ENCODE data around the gene IMMT. TPM values are rescaled to one million over a fixed set of nuclear protein-coding genes. Genes with fewer than 3 reads are reported as not detected.

Gene IMMT
- total and polyA plus RNA-seq, 2 experiments from 2014 or later, result 71.0 to 96.7 TPM

DNA sequence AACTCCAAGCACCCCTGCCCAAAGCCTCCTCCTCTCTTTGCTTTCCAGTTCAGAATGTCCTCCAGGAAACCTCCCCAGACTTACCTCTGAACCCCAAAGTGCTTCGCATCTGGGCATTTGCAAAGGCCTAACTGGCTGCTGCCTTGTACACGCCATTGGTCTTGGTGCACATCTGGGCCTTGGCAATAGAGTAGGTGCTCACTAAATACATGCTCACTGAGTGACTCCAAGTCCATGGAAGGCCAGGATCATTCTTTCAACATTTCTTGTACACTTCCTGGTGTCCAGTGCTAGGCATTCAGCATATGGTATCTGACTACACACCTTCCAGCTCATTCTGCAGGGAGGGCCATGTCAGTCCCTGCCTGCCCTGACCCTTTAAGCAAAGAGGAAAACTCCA is 32.4 kb upstream of the IMMT start:
- no peaks in the 10 kb centered on the region for H3K9me3 Mint-ChIP-seq

DNA sequence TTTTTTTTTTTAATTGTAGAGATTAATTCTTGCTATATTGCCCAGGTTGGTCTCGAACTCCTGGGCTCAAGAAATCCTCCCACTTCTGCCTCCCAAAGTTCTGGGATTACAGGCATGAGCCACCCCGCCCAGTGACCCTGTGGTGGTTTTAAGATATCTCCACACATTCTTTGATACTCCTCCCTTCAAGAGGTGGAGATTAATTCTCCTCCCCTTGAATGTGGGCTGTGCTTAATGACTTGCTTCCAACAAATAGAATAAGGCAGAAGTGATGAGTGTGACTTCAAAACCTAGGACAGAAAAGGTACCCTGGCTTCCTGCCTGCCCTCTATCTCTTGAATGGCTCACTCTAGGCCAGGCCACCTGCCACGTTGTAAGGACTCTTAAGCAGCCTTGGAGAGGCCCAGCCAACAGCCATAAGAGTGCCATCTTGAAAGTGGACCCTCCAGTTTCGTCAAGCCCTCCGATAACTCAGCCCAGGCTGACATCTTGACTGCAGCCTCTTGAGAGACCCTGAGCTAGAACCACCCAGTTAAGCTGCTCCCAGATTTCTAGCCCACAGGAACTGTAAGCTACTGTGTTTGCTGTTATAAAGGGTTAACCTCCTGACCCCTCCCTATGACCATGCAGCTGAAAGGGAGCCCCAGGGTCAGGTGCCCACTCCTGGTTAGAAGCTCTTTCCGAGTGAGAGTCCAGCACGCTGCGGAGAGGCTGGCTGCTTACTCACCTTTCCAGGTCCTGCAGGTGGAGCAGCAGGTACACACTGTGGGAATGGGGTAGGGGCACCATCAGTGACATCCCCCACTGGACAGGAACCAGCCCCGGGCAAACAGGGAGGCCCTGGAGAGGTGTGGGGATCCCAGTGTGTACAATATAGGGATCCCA is 31.6 kb upstream of the IMMT start:
- Histone ChIP-seq H3K4me2 (no peak overlapping the region), H3K9me2 (ENCODE audit: insufficient read depth) (no peaks in the 10 kb centered on the region), H3K36me3 (ENCODE audit: insufficient read depth) (no peaks in the 10 kb centered on the region), H3F3A (replicated peaks; ENCODE audit: low read depth) (no peaks in the 10 kb centered on the region), H4K20me1 (replicated peaks; ENCODE audit: insufficient read depth) (no peaks in the 10 kb centered on the region), H3K4me1 (ENCODE audit: insufficient read depth) (no peaks in the 10 kb centered on the region), H3K4me3 (no peak overlapping the region), H3K27me3 (ENCODE audit: insufficient read depth) (no peaks in the 10 kb centered on the region), H3K27ac (ENCODE audit: low read depth) (no peak overlapping the region), H3K79me2 (replicated peaks; ENCODE audit: insufficient read depth) (no peaks in the 10 kb centered on the region), H2AFZ (no peak overlapping the region)
- H3K9me3 Mint-ChIP-seq, result no peaks in the 10 kb centered on the region
- no peak overlapping the region for H3K4me3 Mint-ChIP-seq
- ATAC-seq (no peak), DNase-seq (ENCODE audit: low spot score) (no peak)
- H3K27me3 Mint-ChIP-seq (ENCODE audit: insufficient read depth, low read depth, poor library complexity), result peaks cover 10% of the 10 kb centered on the region
- no peaks in the 10 kb centered on the region for H3K36me3 Mint-ChIP-seq (ENCODE audit: low read depth)
- no peak overlapping the region for H3K27ac Mint-ChIP-seq
- H3K4me1 Mint-ChIP-seq, result peaks cover 20% of the 10 kb centered on the region
- TF ChIP-seq ZNF331 (CRISPR knock-in tag; IDR thresholded peaks at IDR 0.05; ENCODE audit: low read depth) (no peak), CREB1 (CRISPR knock-in tag; IDR thresholded peaks at IDR 0.05; ENCODE audit: low read depth) (no peak), EZH2 (IDR thresholded peaks at IDR 0.05; ENCODE audit: low read depth, unreplicated experiment) (no peak), JUNB (IDR thresholded peaks at IDR 0.05; ENCODE audit: unreplicated experiment) (no peak), EZH2phosphoT487 (IDR thresholded peaks at IDR 0.05; ENCODE audit: unreplicated experiment) (no peak)
- TF ChIP-seq, protein P1, sequence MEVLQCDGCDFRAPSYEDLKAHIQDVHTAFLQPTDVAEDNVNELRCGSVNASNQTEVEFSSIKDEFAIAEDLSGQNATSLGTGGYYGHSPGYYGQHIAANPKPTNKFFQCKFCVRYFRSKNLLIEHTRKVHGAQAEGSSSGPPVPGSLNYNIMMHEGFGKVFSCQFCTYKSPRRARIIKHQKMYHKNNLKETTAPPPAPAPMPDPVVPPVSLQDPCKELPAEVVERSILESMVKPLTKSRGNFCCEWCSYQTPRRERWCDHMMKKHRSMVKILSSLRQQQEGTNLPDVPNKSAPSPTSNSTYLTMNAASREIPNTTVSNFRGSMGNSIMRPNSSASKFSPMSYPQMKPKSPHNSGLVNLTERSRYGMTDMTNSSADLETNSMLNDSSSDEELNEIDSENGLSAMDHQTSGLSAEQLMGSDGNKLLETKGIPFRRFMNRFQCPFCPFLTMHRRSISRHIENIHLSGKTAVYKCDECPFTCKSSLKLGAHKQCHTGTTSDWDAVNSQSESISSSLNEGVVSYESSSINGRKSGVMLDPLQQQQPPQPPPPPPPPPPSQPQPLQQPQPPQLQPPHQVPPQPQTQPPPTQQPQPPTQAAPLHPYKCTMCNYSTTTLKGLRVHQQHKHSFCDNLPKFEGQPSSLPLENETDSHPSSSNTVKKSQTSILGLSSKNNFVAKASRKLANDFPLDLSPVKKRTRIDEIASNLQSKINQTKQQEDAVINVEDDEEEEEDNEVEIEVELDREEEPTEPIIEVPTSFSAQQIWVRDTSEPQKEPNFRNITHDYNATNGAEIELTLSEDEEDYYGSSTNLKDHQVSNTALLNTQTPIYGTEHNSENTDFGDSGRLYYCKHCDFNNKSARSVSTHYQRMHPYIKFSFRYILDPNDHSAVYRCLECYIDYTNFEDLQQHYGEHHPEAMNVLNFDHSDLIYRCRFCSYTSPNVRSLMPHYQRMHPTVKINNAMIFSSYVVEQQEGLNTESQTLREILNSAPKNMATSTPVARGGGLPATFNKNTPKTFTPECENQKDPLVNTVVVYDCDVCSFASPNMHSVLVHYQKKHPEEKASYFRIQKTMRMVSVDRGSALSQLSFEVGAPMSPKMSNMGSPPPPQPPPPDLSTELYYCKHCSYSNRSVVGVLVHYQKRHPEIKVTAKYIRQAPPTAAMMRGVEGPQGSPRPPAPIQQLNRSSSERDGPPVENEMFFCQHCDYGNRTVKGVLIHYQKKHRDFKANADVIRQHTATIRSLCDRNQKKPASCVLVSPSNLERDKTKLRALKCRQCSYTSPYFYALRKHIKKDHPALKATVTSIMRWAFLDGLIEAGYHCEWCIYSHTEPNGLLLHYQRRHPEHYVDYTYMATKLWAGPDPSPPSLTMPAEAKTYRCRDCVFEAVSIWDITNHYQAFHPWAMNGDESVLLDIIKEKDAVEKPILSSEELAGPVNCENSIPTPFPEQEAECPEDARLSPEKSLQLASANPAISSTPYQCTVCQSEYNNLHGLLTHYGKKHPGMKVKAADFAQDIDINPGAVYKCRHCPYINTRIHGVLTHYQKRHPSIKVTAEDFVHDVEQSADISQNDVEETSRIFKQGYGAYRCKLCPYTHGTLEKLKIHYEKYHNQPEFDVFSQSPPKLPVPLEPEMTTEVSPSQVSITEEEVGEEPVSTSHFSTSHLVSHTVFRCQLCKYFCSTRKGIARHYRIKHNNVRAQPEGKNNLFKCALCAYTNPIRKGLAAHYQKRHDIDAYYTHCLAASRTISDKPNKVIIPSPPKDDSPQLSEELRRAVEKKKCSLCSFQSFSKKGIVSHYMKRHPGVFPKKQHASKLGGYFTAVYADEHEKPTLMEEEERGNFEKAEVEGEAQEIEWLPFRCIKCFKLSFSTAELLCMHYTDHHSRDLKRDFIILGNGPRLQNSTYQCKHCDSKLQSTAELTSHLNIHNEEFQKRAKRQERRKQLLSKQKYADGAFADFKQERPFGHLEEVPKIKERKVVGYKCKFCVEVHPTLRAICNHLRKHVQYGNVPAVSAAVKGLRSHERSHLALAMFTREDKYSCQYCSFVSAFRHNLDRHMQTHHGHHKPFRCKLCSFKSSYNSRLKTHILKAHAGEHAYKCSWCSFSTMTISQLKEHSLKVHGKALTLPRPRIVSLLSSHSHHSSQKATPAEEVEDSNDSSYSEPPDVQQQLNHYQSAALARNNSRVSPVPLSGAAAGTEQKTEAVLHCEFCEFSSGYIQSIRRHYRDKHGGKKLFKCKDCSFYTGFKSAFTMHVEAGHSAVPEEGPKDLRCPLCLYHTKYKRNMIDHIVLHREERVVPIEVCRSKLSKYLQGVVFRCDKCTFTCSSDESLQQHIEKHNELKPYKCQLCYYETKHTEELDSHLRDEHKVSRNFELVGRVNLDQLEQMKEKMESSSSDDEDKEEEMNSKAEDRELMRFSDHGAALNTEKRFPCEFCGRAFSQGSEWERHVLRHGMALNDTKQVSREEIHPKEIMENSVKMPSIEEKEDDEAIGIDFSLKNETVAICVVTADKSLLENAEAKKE (CRISPR knock-in tag; IDR thresholded peaks at IDR 0.05), result no peak

More for the DNA sequence above, 32.4 kb upstream of the IMMT start:
- no peak for TF ChIP-seq ZNF114 (CRISPR knock-in tag; IDR thresholded peaks at IDR 0.05)
- TF ChIP-seq, protein P2, sequence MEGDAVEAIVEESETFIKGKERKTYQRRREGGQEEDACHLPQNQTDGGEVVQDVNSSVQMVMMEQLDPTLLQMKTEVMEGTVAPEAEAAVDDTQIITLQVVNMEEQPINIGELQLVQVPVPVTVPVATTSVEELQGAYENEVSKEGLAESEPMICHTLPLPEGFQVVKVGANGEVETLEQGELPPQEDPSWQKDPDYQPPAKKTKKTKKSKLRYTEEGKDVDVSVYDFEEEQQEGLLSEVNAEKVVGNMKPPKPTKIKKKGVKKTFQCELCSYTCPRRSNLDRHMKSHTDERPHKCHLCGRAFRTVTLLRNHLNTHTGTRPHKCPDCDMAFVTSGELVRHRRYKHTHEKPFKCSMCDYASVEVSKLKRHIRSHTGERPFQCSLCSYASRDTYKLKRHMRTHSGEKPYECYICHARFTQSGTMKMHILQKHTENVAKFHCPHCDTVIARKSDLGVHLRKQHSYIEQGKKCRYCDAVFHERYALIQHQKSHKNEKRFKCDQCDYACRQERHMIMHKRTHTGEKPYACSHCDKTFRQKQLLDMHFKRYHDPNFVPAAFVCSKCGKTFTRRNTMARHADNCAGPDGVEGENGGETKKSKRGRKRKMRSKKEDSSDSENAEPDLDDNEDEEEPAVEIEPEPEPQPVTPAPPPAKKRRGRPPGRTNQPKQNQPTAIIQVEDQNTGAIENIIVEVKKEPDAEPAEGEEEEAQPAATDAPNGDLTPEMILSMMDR (conservative IDR thresholded peaks at IDR 0.05; ENCODE audit: low read depth in 2 of 2), result no peak
- Histone ChIP-seq H3K4me1 (ENCODE audit: insufficient read depth) (no peaks in the 10 kb centered on the region), H3K4me3 (no peak overlapping the region), H3K4me2 (no peak overlapping the region), H3F3A (replicated peaks; ENCODE audit: low read depth) (no peaks in the 10 kb centered on the region), H3K9me2 (ENCODE audit: insufficient read depth) (no peaks in the 10 kb centered on the region), H3K36me3 (ENCODE audit: insufficient read depth) (no peaks in the 10 kb centered on the region), H3K27ac (ENCODE audit: low read depth) (no peak overlapping the region), H3K79me2 (replicated peaks; ENCODE audit: insufficient read depth) (no peaks in the 10 kb centered on the region), H2AFZ (no peak overlapping the region), H3K27me3 (ENCODE audit: insufficient read depth) (no peaks in the 10 kb centered on the region), H4K20me1 (replicated peaks; ENCODE audit: insufficient read depth) (no peaks in the 10 kb centered on the region)
- DNase-seq (ENCODE audit: low spot score) (no peak), ATAC-seq (no peak)
- no peak overlapping the region for H3K27ac Mint-ChIP-seq
- H3K27me3 Mint-ChIP-seq (ENCODE audit: insufficient read depth, low read depth, poor library complexity), result peaks cover 5% of the 10 kb centered on the region
- H3K4me1 Mint-ChIP-seq, result peaks cover 19% of the 10 kb centered on the region
- no peak overlapping the region for H3K4me3 Mint-ChIP-seq
- H3K36me3 Mint-ChIP-seq (ENCODE audit: low read depth), result no peaks in the 10 kb centered on the region
